H1 (cell line): ENCODE results near the gene FASLG. TPM values are rescaled to one million over a fixed set of nuclear protein-coding genes. Genes with fewer than 3 reads are reported as not detected.

Source experiments
- CTCF ChIA-PET: fragments of 300-600 bp; sonication (Branson Sonifier 250); formaldehyde crosslinking; loops from one replicate; lab custom pipeline; 2021; ENCODE audit not compliant: partially characterized antibody; lab: Charles Lee
- POLR2A ChIA-PET: fragments of 300-600 bp; sonication (Branson Sonifier 250); formaldehyde crosslinking; loops from one replicate; lab custom pipeline; 2021; ENCODE audit warnings: inconsistent platforms; ENCODE audit not compliant: partially characterized antibody; lab: Charles Lee
- DNase-seq, 2 experiments: peaks; one replicate each; pipeline versions ENCODE4 v3.0.0 to v3.0.0-alpha.2; 2010 to 2022; ENCODE audit warnings: low spot score in 2 of 2, low read depth in 1 of 2, mixed read lengths in 1 of 2
- FAIRE-seq: peaks from 2 replicates; lab custom pipeline; 2011; peaks lifted over from hg19 to GRCh38; lab: Jason Lieb, UNC
- H2AFZ ChIP-seq: 2 replicates; pipeline ENCODE4 v1.8.1; 2012; ENCODE audit warnings: low read length, inconsistent platforms
- H2AK5ac ChIP-seq: 2 replicates; pipeline ENCODE4 v1.6.1; 2013; ENCODE audit warnings: low read depth, low read length
- H2BK120ac ChIP-seq: replicated peaks from 2 replicates; pipeline ENCODE3; 2013; ENCODE audit warnings: low read depth, low read length, inconsistent platforms
- H2BK12ac ChIP-seq: 2 replicates; pipeline ENCODE4 v1.6.1; 2013; ENCODE audit warnings: low read depth, low read length
- H2BK15ac ChIP-seq: 2 replicates; pipeline ENCODE4 v1.6.1; 2013; ENCODE audit warnings: low read length
- H2BK20ac ChIP-seq: 2 replicates; pipeline ENCODE4 v1.6.1; 2013; ENCODE audit warnings: low read length
- H2BK5ac ChIP-seq: 2 replicates; pipeline ENCODE4 v1.6.1; 2013; ENCODE audit warnings: low read depth, low read length
- H3K14ac ChIP-seq: 2 replicates; pipeline ENCODE4 v1.6.1; 2013; ENCODE audit warnings: inconsistent platforms; ENCODE audit not compliant: insufficient read length
- H3K18ac ChIP-seq: 2 replicates; pipeline ENCODE4 v1.6.1; 2013; ENCODE audit warnings: low read length; ENCODE audit errors: extremely low read depth
- H3K23ac ChIP-seq: 2 replicates; pipeline ENCODE4 v1.6.1; 2013; ENCODE audit warnings: inconsistent platforms; ENCODE audit not compliant: insufficient read length
- H3K23me2 ChIP-seq: 2 replicates; pipeline ENCODE4 v1.6.1; 2013; ENCODE audit warnings: low read depth, low read length
- H3K27ac ChIP-seq: 2 replicates; pipeline ENCODE4 v1.6.1; 2011; ENCODE audit warnings: low read depth, low read length, inconsistent platforms
- H3K27me3 ChIP-seq, 4 experiments: replicated peaks in 1 of 4; 1 replicate in 1 of 4; 2 replicates in 3 of 4; pipeline versions ENCODE4 v1.6.1 to v1.8.1; 2011 to 2013; ENCODE audit warnings: low read length in 3 of 4, mild to moderate bottlenecking in 3 of 4, inconsistent platforms in 2 of 4, mixed read lengths in 2 of 4, moderate library complexity in 1 of 4; ENCODE audit not compliant: control insufficient read depth in 3 of 4, insufficient read depth in 3 of 4; ENCODE audit errors: extremely low read depth in 1 of 4
- H3K36me3 ChIP-seq, 4 experiments: 2 replicates each; pipeline versions ENCODE4 v1.6.1 to v1.8.1; 2011 to 2013; ENCODE audit warnings: mild to moderate bottlenecking in 4 of 4, low read length in 3 of 4, moderate library complexity in 2 of 4, control low read depth in 1 of 4, inconsistent platforms in 1 of 4; ENCODE audit not compliant: insufficient read depth in 4 of 4, control insufficient read depth in 2 of 4
- H3K4ac ChIP-seq: replicated peaks from 2 replicates; pipeline ENCODE3; 2013; ENCODE audit warnings: low read length, low read depth, mixed read lengths, inconsistent platforms; ENCODE audit not compliant: insufficient read length
- H3K4me1 ChIP-seq, 4 experiments: replicated peaks in 1 of 4; 1 replicate in 1 of 4; 2 replicates in 3 of 4; pipeline versions ENCODE4 v1.6.1 to v1.8.1; 2011 to 2013; ENCODE audit warnings: low read length in 3 of 4, inconsistent platforms in 2 of 4, mixed read lengths in 1 of 4; ENCODE audit not compliant: insufficient read depth in 4 of 4, control insufficient read depth in 3 of 4
- H3K4me2 ChIP-seq, 2 experiments: 2 replicates each; pipeline versions ENCODE4 v1.6.1 to v1.8.1; 2011 to 2013; ENCODE audit warnings: low read depth in 2 of 2, low read length in 2 of 2, control low read depth in 1 of 2, inconsistent platforms in 1 of 2, mild to moderate bottlenecking in 1 of 2; ENCODE audit not compliant: insufficient read depth in 1 of 2
- H3K4me3 ChIP-seq, 4 experiments: fragments of 200-600, 300-600 bp in 1 of 4; sonication (generic), shearing (Covaris generic), sonication (Bioruptor Twin) in 1 of 4; 2 replicates each; pipeline versions ENCODE4 v1.5.1 to v1.8.1; 2011 to 2016; ENCODE audit warnings: low read length in 4 of 4, low read depth in 3 of 4, control low read depth in 2 of 4, inconsistent platforms in 2 of 4, mild to moderate bottlenecking in 2 of 4, mixed read lengths in 1 of 4, moderate library complexity in 1 of 4; ENCODE audit not compliant: insufficient read depth in 2 of 4; ENCODE audit errors: extremely low read depth in 1 of 4
- H3K56ac ChIP-seq: replicated peaks from 2 replicates; pipeline ENCODE3; 2013; ENCODE audit warnings: low read depth, mild to moderate bottlenecking, mixed read lengths, low read length, inconsistent platforms; ENCODE audit not compliant: insufficient read length
- H3K79me1 ChIP-seq: 2 replicates; pipeline ENCODE4 v1.6.1; 2013; ENCODE audit warnings: low read depth, low read length, control low read depth
- H3K79me2 ChIP-seq, 2 experiments: 2 replicates each; pipeline versions ENCODE4 v1.6.1 to v1.8.1; 2012 to 2013; ENCODE audit warnings: low read length in 2 of 2, mild to moderate bottlenecking in 2 of 2, inconsistent platforms in 1 of 2; ENCODE audit not compliant: insufficient read depth in 2 of 2, control insufficient read depth in 1 of 2
- H3K9ac ChIP-seq, 4 experiments: replicated peaks in 1 of 4; 1 replicate in 1 of 4; 2 replicates in 3 of 4; pipeline versions ENCODE4 v1.6.1 to v1.8.1; 2011 to 2013; ENCODE audit warnings: low read depth in 3 of 4, low read length in 3 of 4, control low read depth in 2 of 4, mild to moderate bottlenecking in 2 of 4, moderate library complexity in 2 of 4, inconsistent platforms in 1 of 4; ENCODE audit errors: extremely low read depth in 1 of 4
- H3K9me3 ChIP-seq, 2 experiments: 2 replicates each; pipeline versions ENCODE4 v1.6.1 to v1.8.1; 2012 to 2013; ENCODE audit warnings: mild to moderate bottlenecking in 2 of 2, moderate library complexity in 2 of 2, control low read depth in 1 of 2, inconsistent platforms in 1 of 2, low read depth in 1 of 2, low read length in 1 of 2, mixed read lengths in 1 of 2; ENCODE audit not compliant: insufficient read depth in 2 of 2
- H4K20me1 ChIP-seq, 2 experiments: replicated peaks in 1 of 2; 2 replicates each; pipeline versions ENCODE3 to v1.8.1; 2011 to 2013; ENCODE audit warnings: inconsistent platforms in 2 of 2, low read length in 2 of 2, mild to moderate bottlenecking in 1 of 2; ENCODE audit not compliant: insufficient read depth in 2 of 2, control insufficient read depth in 1 of 2
- H4K5ac ChIP-seq: 2 replicates; pipeline ENCODE4 v1.6.1; 2013; ENCODE audit warnings: low read length, low read depth, mixed read lengths, inconsistent platforms; ENCODE audit not compliant: insufficient read length
- H4K8ac ChIP-seq: 2 replicates; pipeline ENCODE4 v1.8.0; 2013; ENCODE audit warnings: mild to moderate bottlenecking, moderate library complexity, low read length, inconsistent platforms; ENCODE audit not compliant: insufficient read depth; ENCODE audit errors: extremely low read depth
- H4K91ac ChIP-seq: replicated peaks from 2 replicates; pipeline ENCODE3; 2013; ENCODE audit warnings: low read length, mixed read lengths, inconsistent platforms; ENCODE audit not compliant: insufficient read length
- WGBS, 2 experiments: shearing (Covaris generic) in 1 of 2; methylation state at CpG; one replicate each; pipeline versions ENCODE4 v1.1.6 to v1.1.7; 2013 to 2015; ENCODE audit warnings: low lambda C conversion rate in 2 of 2, mixed read lengths in 2 of 2, inconsistent platforms in 1 of 2, low coverage in 1 of 2, missing lambda C conversion rate in 1 of 2; ENCODE audit not compliant: insufficient replicate concordance in 2 of 2, insufficient coverage in 1 of 2, insufficient read length in 1 of 2; ENCODE audit errors: extremely low coverage in 1 of 2, missing lambda C conversion rate in 1 of 2; 5-methylcytosine and 5-hydroxymethylcytosine counted together
- polyA plus RNA-seq, 7 experiments: library from polyadenylated mRNA; depleted of rRNA in 3 of 7; stranded (reverse) in 5 of 7; unstranded in 2 of 7; fragments of >200 nt in 5 of 7; fragments of 200-250 nt in 2 of 7; gene quantifications; 1 replicate in 5 of 7; 2 replicates in 1 of 7; 4 replicates in 1 of 7; pipeline versions ENCODE4 v1.2.1 to v1.2.3, GENCODE V29; 2011 to 2013; ENCODE audit warnings: missing spikeins in 2 of 7, mixed read lengths in 2 of 7
- total RNA-seq: library from RNA; stranded (reverse); fragmentation: NEBNext Ultra II Directional; extraction: Animal tissue kit (Norgen Biotek cat#: 25700); gene quantifications from 2 replicates; pipeline ENCODE4 v1.2.1, GENCODE V29; 2021

FASLG gene
- total and polyA plus RNA-seq, 2 of the 8 experiments (the other 6 are each of a cell fraction or from before 2014, with no cell fraction given): not detected

- H2BK120ac ChIP-seq: no peak overlapping the region
- no peak overlapping the region for H3K4me3 ChIP-seq
- H3K79me1 ChIP-seq: no peaks in the 10 kb centered on the region
- H4K91ac ChIP-seq: no peak overlapping the region
- no peak overlapping the region for H3K4ac ChIP-seq
- no peak overlapping the region for H3K18ac ChIP-seq
- H3K27ac ChIP-seq: no peak overlapping the region
- H4K8ac ChIP-seq: no peak overlapping the region
- FAIRE-seq (no peak), DNase-seq (no peak)
- H2BK12ac ChIP-seq: no peak overlapping the region
- CTCF ChIA-PET: interaction anchor here (0.5 to 1.5 kb wide), 4 partner anchors 20 to 420 kb away, joined by 3 to 5 read pairs (median 4); no protein-coding TSS in a partner anchor
- no peak overlapping the region for H2BK15ac ChIP-seq
- no peaks in the 10 kb centered on the region for H3K79me2 ChIP-seq
- WGBS, 2 experiments: 95% methylated on average over 11 of the region's 11 CpGs; no CpG with 5 or more reads in 1 of the 2 experiments
- H3K4me1 ChIP-seq: peaks cover 0 to 4% (median 0%) of the 10 kb centered on the region in 4 experiments; a peak in 1 of 7 replicates
- no peak overlapping the region for H2AK5ac ChIP-seq
- no peaks in the 10 kb centered on the region for H3K36me3 ChIP-seq
- H4K20me1 ChIP-seq: no peaks in the 10 kb centered on the region
- H3K27me3 ChIP-seq: no peaks in the 10 kb centered on the region
- H4K5ac ChIP-seq: no peak overlapping the region
- peaks cover 4 to 7% of the 10 kb centered on the region in 2 experiments; a peak in 1 of 4 replicates for H3K9me3 ChIP-seq
- no peak overlapping the region for H3K9ac ChIP-seq
- H2BK20ac ChIP-seq: no peak overlapping the region
- no peaks in the 10 kb centered on the region for H3K23me2 ChIP-seq
- no peak overlapping the region for H3K14ac ChIP-seq
- H3K23ac ChIP-seq: no peak overlapping the region
- POLR2A ChIA-PET: no interaction called here
- H3K4me2 ChIP-seq: no peak overlapping the region
- H3K56ac ChIP-seq: no peak overlapping the region
- no peak overlapping the region for H2AFZ ChIP-seq
- H2BK5ac ChIP-seq: no peak overlapping the region
These were observed 28.7 kb upstream of the FASLG start for GRCh38 chr1:172630056-172630818.
